ENCODE measurements around the gene P3H2.
"Not testable (repeated sequence)": the region's sequence is repeated elsewhere in the genome, so short reads cannot be mapped to it uniquely, and the experiment has no call there.

The P3H2 gene

DNA sequence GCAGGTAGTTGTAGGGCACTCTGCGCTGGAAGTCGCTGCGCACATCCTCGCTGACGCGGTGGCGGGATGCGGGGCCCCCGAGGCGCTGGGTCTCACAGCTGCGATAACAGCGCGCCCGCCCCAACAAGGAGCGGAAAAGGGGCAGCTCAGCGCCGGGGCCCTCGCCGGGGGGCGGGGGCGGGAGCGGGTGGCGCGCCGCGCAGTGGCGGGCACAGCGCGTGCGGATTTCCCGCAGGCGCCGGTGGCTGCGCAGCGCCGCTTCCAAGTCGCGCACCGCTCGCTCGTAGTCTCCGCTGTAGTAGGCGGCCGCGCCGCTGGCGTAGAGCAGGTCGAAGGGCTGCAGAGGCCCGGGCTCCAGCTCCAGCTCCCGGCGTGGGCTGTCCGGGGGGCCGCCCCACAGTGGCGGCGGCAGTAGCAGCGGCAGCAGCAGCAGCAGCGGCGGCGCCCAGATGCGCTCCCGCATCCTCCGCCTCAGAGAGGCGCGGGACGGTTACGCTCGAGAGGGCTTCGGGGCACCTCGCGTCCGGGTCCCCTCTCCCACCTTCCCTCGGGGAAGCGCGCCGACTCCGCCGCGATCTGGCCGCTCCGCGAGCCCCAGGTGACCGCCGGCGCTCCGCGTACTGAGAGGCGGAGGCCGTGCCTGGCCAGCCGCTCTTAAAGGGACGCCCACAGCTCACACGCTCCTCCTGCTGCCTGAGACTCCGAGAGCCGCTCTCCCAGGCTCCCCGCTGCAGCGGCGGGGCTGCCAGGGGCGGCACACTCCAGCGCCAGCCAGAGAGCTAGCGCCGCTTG, at the start of gene P3H2:
Gene P3H2, minus strand, starts transcription at position 629 of the 792 bp plus-strand sequence. Its CDS starts 166 bp downstream, at position 463.
- peak; percentile 73 to 86 (median 80) for DNase-seq

GRCh38 chr3:190169877-190170276, 49.2 kb upstream of the P3H2 start:
- DNase-seq = peak; percentile 5 to 19 (median 19)

DNA sequence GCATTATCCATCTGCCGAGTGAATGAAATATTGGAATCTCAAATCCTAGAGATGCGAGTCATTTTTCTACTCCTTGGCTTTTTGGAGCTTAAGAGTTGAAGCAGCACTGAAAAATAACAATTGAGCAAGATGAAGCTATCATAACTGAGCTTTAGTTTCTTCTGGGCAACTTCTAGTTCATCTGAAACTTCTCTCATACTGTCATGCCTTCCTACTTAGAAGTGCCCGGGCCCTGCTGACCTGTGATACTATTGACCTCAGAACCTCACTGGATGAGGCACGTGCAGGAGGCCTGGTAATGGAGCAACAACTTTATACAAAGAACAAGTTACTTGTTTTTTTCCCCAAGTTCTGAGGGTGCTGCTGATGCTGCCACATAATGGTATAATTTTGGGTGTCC, 48.5 kb upstream of the P3H2 start:
- DNase-seq = peak in 1 of 3 donors; percentile 8

- no peak for DNase-seq
Observed at GRCh38 chr3:190167936-190168680, 47.4 kb upstream of the P3H2 start.

- no peak for DNase-seq
Observed at GRCh38 chr3:190166948-190167347, 46.3 kb upstream of the P3H2 start.

DNA sequence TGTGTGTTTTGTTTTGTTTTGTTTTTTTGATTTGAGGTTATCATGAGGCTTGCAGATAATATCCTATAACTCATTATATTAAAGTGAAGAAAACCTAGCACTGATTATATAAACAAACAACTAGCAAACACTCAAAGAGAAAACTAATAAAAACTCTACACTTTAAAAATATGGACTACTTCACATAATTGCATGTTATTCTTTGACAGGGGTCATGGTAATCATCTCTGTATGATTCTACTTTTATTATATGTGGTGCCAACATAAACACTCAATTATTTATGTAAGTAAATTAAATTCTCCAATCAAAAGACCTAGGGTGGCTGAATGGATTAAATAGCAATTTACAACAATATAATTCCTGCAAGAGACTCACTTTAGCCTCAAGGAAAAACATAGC, 44.6 kb upstream of the P3H2 start:
- DNase-seq = no peak

GRCh38 chr3:190162013-190162412, 41.3 kb upstream of the P3H2 start:
- DNase-seq = not testable (repeated sequence)

DNA sequence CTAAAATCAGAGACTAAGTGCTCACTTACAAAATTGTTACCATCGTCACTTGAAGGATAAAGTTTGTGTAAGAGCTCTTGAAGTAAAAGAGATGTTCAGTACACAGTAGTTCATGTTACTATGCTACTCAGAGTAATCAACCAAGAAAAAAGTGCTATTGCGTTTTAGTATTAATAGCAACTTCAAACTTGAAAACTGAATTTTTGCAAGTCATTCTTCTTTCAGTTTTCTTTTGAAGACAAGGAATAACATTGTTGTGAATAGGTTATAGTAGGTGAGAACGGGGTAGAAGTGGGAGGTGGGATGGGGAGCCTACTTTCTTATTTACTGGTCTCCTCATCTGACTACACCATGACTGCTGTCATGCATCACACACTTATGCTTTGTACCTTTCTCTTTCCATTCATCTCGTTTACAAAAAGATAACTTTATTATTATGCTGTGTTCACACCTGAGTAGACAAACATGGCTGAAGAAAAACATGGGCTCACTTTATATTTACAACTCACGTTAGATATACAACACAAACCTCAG, 39.3 kb upstream of the P3H2 start:
- no peak for DNase-seq

DNA sequence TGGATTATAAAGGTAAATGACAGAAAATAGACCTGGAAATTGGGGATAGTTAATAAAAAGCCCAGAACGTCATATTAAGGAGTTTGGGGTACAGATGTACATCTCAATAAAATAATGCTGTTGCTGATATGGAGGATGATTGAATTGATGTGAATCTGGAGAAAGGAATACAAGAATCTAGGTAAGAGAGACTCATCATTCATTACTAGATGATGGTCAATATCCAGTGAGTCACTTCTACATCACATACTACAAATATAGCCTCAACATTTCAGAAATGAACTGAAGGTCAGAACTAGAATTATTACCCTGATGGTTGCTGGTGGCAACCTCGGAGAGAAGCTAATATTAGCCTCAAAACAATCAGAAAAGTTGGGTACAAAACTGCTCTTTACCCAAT, 37.6 kb upstream of the P3H2 start:
- DNase-seq = no peak

DNA sequence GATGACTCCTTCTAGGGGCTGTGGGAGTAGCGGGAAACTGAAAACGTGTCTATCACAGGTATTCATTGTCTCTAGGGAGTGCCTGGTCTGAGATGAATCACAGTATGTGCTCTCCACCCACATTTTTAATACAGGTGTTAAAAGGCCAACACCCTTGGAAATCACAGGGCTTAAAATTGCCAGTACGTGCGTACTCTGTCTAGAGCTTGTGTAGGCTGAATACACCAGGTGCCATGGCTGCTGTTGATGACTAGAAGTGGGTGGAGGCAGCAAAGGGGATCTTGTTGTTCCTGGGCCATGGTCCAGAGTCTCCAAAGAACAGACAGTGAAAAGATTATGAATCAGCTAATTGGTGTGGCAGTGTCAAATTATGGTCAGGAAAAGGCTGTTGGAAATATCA, 35.1 kb upstream of the P3H2 start:
- no peak for DNase-seq

GRCh38 chr3:190150681-190151080, 30.0 kb upstream of the P3H2 start:
- DNase-seq = no peak

DNA sequence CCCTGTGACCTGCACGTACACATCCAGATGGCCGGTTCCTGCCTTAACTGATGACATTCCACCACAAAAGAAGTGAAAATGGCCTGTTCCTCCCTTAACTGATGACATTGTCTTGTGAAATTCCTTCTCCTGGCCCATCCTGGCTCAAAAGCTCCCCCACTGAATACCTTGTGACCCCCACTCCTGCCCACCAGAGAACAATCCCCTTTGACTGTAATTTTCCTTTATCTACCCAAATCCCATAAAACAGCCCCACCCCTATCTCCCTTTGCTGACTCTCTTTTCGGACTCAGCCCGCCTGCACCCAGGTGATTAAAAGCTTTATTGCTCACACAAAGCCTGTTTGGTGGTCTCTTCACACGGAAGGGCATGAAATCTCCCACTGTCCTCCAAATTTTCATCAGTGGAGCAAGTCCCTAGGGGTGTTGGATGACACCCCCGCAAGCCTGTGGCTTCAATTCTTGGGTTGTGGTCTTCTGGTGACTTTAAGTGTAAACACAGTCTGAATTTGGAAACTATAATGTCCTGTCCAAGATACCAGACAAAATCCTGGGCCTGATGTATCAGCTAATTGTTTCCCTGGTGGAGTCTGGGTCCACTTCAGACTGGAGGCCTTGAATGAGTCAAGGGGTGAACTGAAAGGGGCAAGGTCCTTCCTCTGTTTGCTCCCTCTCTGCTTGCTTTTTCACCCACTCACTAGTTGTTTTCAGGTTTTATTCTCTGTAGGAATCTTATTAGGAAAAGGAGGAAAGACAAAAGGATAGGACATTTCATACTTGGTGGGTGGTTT, 29.3 kb upstream of the P3H2 start:
- DNase-seq = not testable (repeated sequence)

- DNase-seq = not testable (repeated sequence)
Observed at GRCh38 chr3:190144793-190145192, 24.1 kb upstream of the P3H2 start.

DNA sequence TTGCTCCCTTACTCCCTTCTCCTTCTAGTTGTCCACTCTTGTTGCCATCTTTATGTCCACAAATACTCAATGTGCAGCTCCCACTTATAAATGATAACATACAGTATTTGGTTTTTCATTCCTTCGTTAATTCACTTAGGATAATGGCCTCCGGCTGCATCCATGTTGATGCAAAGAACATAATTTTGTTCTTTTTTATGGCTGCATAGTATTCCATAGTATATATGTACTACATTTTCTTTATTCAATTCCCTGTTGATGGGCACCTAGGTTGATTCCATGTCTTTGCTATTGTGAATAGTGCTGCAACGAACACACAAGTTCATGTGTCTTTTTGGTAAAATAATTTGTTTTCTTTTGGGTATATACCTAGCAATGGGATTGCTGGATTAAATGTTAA, 21.3 kb upstream of the P3H2 start:
- DNase-seq = no peak

- DNase-seq = no peak
Observed at GRCh38 chr3:190139365-190139764, 18.7 kb upstream of the P3H2 start.

DNA sequence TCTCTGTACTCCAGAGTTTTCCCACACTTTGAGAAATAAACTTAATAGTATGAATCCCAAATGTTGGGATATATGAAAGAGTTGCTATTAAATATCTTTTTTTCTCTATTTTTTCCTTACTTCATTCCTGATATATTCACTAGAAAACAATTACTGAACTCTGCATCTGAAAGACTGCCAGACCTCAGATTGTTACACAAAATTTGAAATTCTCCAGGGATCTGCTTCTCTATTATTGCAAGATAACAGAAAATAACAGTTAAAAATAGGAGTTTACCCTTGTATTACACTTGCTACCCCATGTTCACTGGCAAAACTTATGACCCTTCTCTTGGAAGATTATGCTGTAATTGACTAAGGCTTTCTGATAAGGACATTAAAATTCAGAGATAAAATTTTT, 11.7 kb upstream of the P3H2 start:
- peak in 1 of 3 donors; percentile 13 for DNase-seq

DNA sequence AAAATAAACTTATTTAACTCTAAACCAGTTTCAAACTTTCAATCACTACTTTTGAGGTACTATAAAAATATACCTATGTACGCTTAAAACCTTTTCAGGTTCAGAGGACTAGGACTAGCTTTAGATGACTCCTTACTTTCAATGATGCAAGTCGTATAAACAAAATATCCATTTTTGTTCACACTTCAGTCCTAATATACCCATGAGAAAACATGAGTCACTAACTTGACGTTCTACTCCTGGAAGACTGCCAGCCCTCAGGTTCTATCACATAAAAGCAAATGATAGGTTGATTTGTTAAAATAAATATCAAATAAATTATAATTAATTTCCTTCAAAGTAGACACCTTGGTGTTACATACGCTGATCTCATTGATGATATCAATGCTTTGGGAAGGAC, 10.6 kb upstream of the P3H2 start:
- DNase-seq = peak in 1 of 3 donors; percentile 20

- DNase-seq = no peak
Observed at GRCh38 chr3:190130696-190131095, 10.0 kb upstream of the P3H2 start.

DNA sequence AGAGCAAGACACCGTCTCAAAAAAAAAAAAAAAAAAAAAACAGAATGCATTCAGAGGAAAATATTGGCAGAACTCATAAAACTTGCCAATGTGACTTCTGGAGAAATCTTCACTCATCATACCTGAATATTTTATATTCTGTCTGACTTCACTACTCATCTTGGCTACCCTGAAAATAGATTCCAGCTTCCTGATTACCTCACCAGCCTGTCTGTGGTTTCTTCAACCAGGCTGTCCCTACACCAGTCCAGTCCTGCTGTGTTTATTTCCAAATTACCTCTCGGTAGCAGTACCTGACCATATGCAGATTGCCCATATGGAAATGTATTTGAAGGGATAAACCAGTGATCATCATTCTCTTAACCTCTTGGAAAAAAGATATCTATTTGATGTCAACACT, 9.3 kb upstream of the P3H2 start:
- no peak for DNase-seq

- DNase-seq = no peak
Observed at GRCh38 chr3:190127797-190128196, 7.1 kb upstream of the P3H2 start.

DNA sequence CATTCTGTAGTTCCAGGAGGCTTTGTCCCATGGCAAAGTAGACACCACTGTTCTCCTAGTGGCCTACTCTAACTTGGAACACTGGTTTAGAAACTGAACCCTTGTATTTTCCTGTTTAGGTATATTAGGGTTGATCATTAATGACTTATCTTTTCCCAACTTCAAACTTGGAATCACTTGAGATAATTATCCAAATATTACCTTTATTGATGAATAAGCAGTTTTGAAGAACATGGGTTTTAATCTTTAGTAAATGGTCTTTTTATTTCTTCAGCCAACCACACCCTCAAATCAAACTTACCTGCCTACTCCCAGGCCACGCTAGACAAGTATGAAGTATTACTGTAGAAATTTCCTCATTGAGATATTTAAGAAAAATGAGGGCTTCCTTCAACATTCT, 6.5 kb upstream of the P3H2 start:
- no peak for DNase-seq

DNA sequence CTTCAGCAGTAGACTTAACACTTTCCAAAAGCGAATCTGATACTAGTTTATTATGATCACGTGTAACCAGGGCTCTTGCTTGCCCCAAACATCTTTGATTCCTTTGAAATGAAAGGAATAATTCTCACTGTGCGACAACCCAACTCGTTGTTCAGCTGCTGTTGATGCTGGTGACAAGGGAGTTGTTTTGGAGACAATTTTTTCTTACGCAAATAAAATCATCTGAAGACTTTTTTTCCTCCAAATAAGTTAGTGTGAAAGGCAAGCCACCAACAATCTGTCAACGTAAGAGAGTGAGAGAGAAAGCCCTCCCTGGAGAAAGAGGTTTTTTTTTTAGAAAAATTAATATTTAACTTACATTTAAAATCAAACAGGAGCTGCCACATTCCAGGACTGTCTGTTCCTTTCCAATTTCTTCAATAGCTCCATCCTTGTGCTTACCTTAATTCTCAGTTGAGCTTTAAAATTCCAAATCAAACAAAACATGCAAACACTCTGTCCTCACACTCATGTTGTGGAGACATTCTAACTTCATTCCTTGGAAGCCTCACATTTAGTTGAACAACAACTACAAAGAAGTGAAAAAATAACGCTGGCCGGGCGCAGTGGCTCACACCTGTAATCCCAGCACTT, 4.9 kb upstream of the P3H2 start:
- no peak for DNase-seq

DNA sequence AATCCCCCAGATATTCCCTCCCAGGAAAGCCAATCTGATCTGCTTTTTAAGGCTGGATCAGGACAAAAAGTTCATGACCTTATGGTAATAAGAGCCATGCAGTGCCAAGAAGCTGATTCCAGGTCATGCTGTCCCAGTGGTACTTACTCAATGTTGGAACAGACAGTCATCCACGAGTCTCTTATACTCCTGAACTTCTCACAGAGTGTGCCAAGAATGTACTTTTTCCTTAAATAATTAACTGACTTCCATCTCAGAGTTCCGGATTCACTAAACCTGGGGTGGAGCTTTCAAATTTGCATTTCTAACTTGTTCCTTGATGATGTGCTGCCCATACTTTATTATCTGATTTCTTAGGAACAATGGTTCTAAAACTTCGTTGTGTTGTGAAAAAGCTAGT, 3.4 kb upstream of the P3H2 start:
- DNase-seq = no peak

All from suppressor macrophage treated with lipopolysaccharide for 1 hour (primary cell).